Endothelial cell of umbilical vein (primary cell): ENCODE results near the gene PRKAG1. TPM values are rescaled to one million over a fixed set of nuclear protein-coding genes. Genes with fewer than 3 reads are reported as not detected.

ENCODE experiments used
- BruUV-seq: library from RNA; stranded (reverse); fragments of 400-500 nt; replicated peaks from 2 replicates; lab custom pipeline; 2021; lab: Mats Ljungman, UMichigan
- CTCF ChIA-PET: fragments of 300-600, 350-600 bp; sonication (Branson Sonifier 250); formaldehyde crosslinking; loops from one replicate; lab custom pipeline; 2021; ENCODE audit warnings: antibody characterized with exemption, inconsistent platforms; lab: Charles Lee
- POLR2A ChIA-PET: fragments of 300-600, 350-600 bp; sonication (Branson Sonifier 250); formaldehyde crosslinking; loops from one replicate; lab custom pipeline; 2021; ENCODE audit warnings: antibody characterized with exemption, inconsistent platforms; lab: Charles Lee
- DNase-seq: peaks from one replicate; pipeline ENCODE4 v3.0.0-alpha.2; 2011; ENCODE audit warnings: low read depth, low spot score
- FAIRE-seq: peaks from 2 replicates; lab custom pipeline; 2011; peaks lifted over from hg19 to GRCh38; lab: Jason Lieb, UNC
- H2AFZ ChIP-seq: 2 replicates; pipeline ENCODE4 v1.6.0; 2012; ENCODE audit warnings: low read depth, low read length, control low read depth, inconsistent platforms
- H3K27ac ChIP-seq: 2 replicates; pipeline ENCODE4 v1.5.1; 2011; ENCODE audit warnings: low read depth, mild to moderate bottlenecking, control low read depth, low read length, moderate library complexity; ENCODE audit not compliant: insufficient read depth
- H3K27me3 ChIP-seq, 2 experiments: 2 replicates each; pipeline versions ENCODE4 v1.6.0 to v1.6.1; 2011; ENCODE audit warnings: low read length in 2 of 2, mixed read lengths in 1 of 2; ENCODE audit not compliant: control insufficient read depth in 2 of 2, insufficient read depth in 2 of 2
- H3K36me3 ChIP-seq, 2 experiments: 2 replicates in 1 of 2; 3 replicates in 1 of 2; pipeline ENCODE4 v1.5.1; 2011; ENCODE audit warnings: low read length in 2 of 2, mild to moderate bottlenecking in 1 of 2, moderate library complexity in 1 of 2; ENCODE audit not compliant: control insufficient read depth in 2 of 2, insufficient read depth in 2 of 2; ENCODE audit errors: extremely low read depth in 1 of 2
- H3K4me1 ChIP-seq: 3 replicates; pipeline ENCODE4 v1.5.1; 2011; ENCODE audit warnings: mild to moderate bottlenecking, low read length; ENCODE audit not compliant: control insufficient read depth, insufficient read depth; ENCODE audit errors: extremely low read depth
- H3K4me2 ChIP-seq: 2 replicates; pipeline ENCODE4 v1.6.1; 2011; ENCODE audit warnings: low read length, control low read depth, mixed read lengths; ENCODE audit not compliant: insufficient read depth
- H3K4me3 ChIP-seq, 3 experiments: fragments of 200-600 bp in 1 of 3; sonication (generic), shearing (Covaris generic) in 1 of 3; replicated peaks in 1 of 3; 2 replicates each; pipeline ENCODE4 v1.5.1; 2011 to 2016; ENCODE audit warnings: control low read depth in 3 of 3, low read length in 3 of 3, mild to moderate bottlenecking in 2 of 3, inconsistent platforms in 1 of 3, low read depth in 1 of 3, moderate library complexity in 1 of 3; ENCODE audit not compliant: insufficient read depth in 1 of 3
- H3K79me2 ChIP-seq: 2 replicates; pipeline ENCODE4 v1.6.0; 2012; ENCODE audit warnings: low read length, inconsistent platforms; ENCODE audit not compliant: control insufficient read depth, insufficient read depth
- H3K9ac ChIP-seq: replicated peaks from 2 replicates; pipeline ENCODE3; 2011; ENCODE audit warnings: low read length, control low read depth; ENCODE audit not compliant: insufficient read depth; ENCODE audit errors: extremely low read depth
- H3K9me1 ChIP-seq: replicated peaks from 3 replicates; pipeline ENCODE4 v1.6.0; 2011; ENCODE audit warnings: mild to moderate bottlenecking, low read length; ENCODE audit not compliant: control insufficient read depth, insufficient read depth; ENCODE audit errors: extremely low read depth
- H3K9me3 ChIP-seq: replicated peaks from 2 replicates; pipeline ENCODE4 v1.5.1; 2012; ENCODE audit warnings: low read length, inconsistent platforms; ENCODE audit not compliant: control insufficient read depth, insufficient read depth
- H4K20me1 ChIP-seq: replicated peaks from 2 replicates; pipeline ENCODE3; 2011; ENCODE audit warnings: mild to moderate bottlenecking, low read length; ENCODE audit not compliant: control insufficient read depth, insufficient read depth; ENCODE audit errors: extremely low read depth
- EZH2 ChIP-seq: IDR thresholded peaks from 2 replicates; pipeline ENCODE4 v1.6.1; 2012; ENCODE audit warnings: borderline replicate concordance, low read depth, mild to moderate bottlenecking, moderate library complexity, low read length, inconsistent platforms; ENCODE audit not compliant: severe bottlenecking
- FOS ChIP-seq: IDR thresholded peaks from 2 replicates; pipeline ENCODE4 v1.6.1; 2011; ENCODE audit warnings: mild to moderate bottlenecking, low read length, moderate library complexity, borderline replicate concordance; ENCODE audit not compliant: insufficient read depth
- GATA2 ChIP-seq: IDR thresholded peaks from 2 replicates; pipeline ENCODE4 v1.7.0; 2011; ENCODE audit warnings: low read depth, mild to moderate bottlenecking, moderate library complexity, mixed read lengths, low read length; ENCODE audit not compliant: insufficient read length, insufficient read depth
- MYC ChIP-seq: IDR thresholded peaks from one replicate; pipeline ENCODE4 v1.6.1; 2011; ENCODE audit warnings: mild to moderate bottlenecking, low read depth, low read length
- POLR2A ChIP-seq: IDR thresholded peaks from 2 replicates; pipeline ENCODE4 v1.6.1; 2012; ENCODE audit warnings: low read depth, mild to moderate bottlenecking, control low read depth, low read length
- POLR2AphosphoS5 ChIP-seq: IDR thresholded peaks from 2 replicates; pipeline ENCODE4 v1.6.1; 2012; ENCODE audit warnings: low read depth, mild to moderate bottlenecking, control low read depth, low read length, moderate library complexity; ENCODE audit not compliant: insufficient read depth
- dilution Hi-C: fragments of 300-500 bp; cut with MboI; formaldehyde crosslinking; loops from one replicate; pipeline ENCODE4 v1.15.0; 2019; ENCODE audit warnings: low sequenced_read_pairs; ENCODE audit not compliant: extremely low pct_ligation_motif_present
- intact Hi-C: fragments of 100-400 bp; cut with micrococcal nuclease; formaldehyde crosslinking; loops from one replicate; pipeline ENCODE4 v1.10.0; 2022
- polyA plus RNA-seq, 4 experiments: library from polyadenylated mRNA; depleted of rRNA in 3 of 4; stranded (reverse) in 3 of 4; unstranded in 1 of 4; fragments of >200 nt; gene quantifications; 2 replicates each; pipeline versions ENCODE4 v1.2.1 to v1.2.3, GENCODE V29; 2011 to 2012; ENCODE audit warnings: missing spikeins in 1 of 4
- total RNA-seq: library from RNA; stranded (reverse); gene quantifications from 2 replicates; pipeline ENCODE4 v1.2.3, GENCODE V29; 2021
- TF ChIP-seq, protein P1 (sequence below), 2 donors: IDR thresholded peaks; 1 replicate in 1 of 2; 2 replicates in 1 of 2; pipeline ENCODE4 v1.5.1; 2011; ENCODE audit warnings: low read length in 2 of 2, mild to moderate bottlenecking in 2 of 2, moderate library complexity in 2 of 2, control low read depth in 1 of 2, inconsistent platforms in 1 of 2, low read depth in 1 of 2; ENCODE audit not compliant: insufficient read depth in 1 of 2; ENCODE audit errors: extremely low read depth in 1 of 2
- TF ChIP-seq, protein P2 (sequence below): IDR thresholded peaks from 2 replicates; pipeline ENCODE4 v1.6.1; 2011; ENCODE audit not compliant: insufficient read depth, insufficient read length

The PRKAG1 gene
- total and polyA plus RNA-seq, 2 donors (not counting 3 experiments of a cell fraction or from before 2014, with no cell fraction given) = 52.1 to 54.9 TPM

DNA sequence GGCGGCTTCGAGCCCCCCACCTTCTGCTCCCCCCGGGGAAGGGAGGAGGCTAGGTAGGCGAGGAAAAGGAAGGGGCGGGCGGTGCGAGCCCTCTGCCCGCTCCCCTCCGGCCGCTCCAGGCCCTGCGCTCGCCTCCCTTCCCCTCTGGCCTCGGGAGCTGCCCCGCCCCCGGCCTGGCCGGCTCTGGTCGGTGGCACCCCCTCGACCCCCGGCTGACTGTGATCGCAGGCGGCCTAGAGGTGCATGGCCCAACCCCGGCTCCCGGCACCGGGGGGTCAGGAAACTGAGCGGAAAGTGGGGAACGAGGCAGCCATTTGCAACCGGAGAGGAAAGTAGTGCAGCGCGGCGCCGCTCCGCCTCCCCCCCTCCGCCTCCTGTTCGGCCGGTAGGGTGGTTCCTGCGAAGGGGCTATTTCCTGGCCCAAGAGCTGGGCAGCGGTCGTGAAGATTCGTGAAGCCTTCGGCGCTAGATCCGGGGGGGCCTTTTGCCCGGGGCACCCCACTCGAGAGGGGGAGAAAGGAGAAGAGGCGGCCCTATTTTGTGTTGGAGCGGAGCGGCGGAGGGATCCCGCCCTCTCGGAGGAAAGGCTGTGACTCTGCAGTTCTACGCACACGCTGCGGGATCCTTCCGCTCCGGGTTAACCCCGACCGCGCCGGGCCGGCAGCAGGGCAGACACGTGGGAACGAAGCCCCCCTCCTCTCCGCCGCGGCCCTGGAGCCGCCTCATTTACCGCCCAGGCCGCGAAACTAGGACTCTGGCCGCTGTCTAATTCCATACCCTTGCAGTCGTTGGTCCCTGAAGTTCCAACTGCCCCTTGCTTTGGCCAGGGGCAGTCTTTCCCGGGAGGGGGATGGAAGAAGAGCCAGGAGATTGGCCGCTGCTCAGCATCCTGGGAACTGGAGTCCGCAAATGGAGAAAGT lies 41.9 kb upstream of the PRKAG1 start, which contains the start of gene KMT2D:
Gene KMT2D (minus strand): TSS at position 558 of the 920 bp plus-strand sequence. CDS start 5,470 bp downstream, outside the sequence.
- Histone ChIP-seq H3K4me1 (peaks cover 39% of the 10 kb centered on the region), H3K79me2 (peaks cover 54% of the 10 kb centered on the region), H3K4me2 (peak within 1 kb of the TSS; percentile 96), H3K9me1 (no peaks in the 10 kb centered on the region), H2AFZ (peak within 1 kb of the TSS; percentile 86), H3K9me3 (no peaks in the 10 kb centered on the region), H3K36me3 (no peaks in the 10 kb centered on the region), H3K27ac (peak within 1 kb of the TSS; percentile 93), H3K4me3 (peak within 1 kb of the TSS; percentile 73 to 97 (median 77)), H3K9ac (peak within 1 kb of the TSS; percentile 97), H4K20me1 (peaks cover 4% of the 10 kb centered on the region), H3K27me3 (no peaks in the 10 kb centered on the region)
- ChIA-PET POLR2A (interaction anchor here (1.0 kb wide), 1 partner anchor 50 kb away, joined by 3 read pairs; the partner anchor contains the start of gene LMBR1L), CTCF (interaction anchor here (1.0 to 1.2 kb wide), 2 partner anchors 32 to 64 kb away, joined by 3 read pairs; no protein-coding TSS in a partner anchor)
- DNase-seq = peak; percentile 92
- intact Hi-C loops = loop anchor here (2.0 kb wide), 1 partner anchor 42 kb away; the partner anchor contains the start of gene PRKAG1
- BruUV-seq = TSS peak; percentile 16
- TF ChIP-seq POLR2A (peak; percentile 85), GATA2 (no peak), POLR2AphosphoS5 (peak; percentile 74), EZH2 (no peak), FOS (no peak), MYC (peak; percentile 100)
- TF ChIP-seq, protein P1, sequence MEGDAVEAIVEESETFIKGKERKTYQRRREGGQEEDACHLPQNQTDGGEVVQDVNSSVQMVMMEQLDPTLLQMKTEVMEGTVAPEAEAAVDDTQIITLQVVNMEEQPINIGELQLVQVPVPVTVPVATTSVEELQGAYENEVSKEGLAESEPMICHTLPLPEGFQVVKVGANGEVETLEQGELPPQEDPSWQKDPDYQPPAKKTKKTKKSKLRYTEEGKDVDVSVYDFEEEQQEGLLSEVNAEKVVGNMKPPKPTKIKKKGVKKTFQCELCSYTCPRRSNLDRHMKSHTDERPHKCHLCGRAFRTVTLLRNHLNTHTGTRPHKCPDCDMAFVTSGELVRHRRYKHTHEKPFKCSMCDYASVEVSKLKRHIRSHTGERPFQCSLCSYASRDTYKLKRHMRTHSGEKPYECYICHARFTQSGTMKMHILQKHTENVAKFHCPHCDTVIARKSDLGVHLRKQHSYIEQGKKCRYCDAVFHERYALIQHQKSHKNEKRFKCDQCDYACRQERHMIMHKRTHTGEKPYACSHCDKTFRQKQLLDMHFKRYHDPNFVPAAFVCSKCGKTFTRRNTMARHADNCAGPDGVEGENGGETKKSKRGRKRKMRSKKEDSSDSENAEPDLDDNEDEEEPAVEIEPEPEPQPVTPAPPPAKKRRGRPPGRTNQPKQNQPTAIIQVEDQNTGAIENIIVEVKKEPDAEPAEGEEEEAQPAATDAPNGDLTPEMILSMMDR (IDR thresholded peaks at IDR 0.05; ENCODE audit: extremely low read depth in 1 of 2, insufficient read depth in 1 of 2, low read depth in 1 of 2, low read length in 2 of 2) = peak; percentile 6 to 13
- TF ChIP-seq, protein P2, sequence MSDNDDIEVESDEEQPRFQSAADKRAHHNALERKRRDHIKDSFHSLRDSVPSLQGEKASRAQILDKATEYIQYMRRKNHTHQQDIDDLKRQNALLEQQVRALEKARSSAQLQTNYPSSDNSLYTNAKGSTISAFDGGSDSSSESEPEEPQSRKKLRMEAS = peak; percentile 84
- peak; percentile 88 for FAIRE-seq
- dilution Hi-C loops = no loop called here
